HEK293T (cell line): ENCODE results near the gene C1QTNF7.

ENCODE experiments used
- ARNT ChIP-seq: fragments of 450-650 bp; IDR thresholded peaks from 2 replicates; pipeline ENCODE4 v1.6.1; 2017; ENCODE audit warnings: mild to moderate bottlenecking
- BHLHE40 ChIP-seq: fragments of 450-650 bp; IDR thresholded peaks from 2 replicates; pipeline ENCODE4 v1.6.1; 2016; ENCODE audit warnings: mild to moderate bottlenecking, moderate library complexity, borderline replicate concordance
- ELF4 ChIP-seq: fragments of 450-650 bp; IDR thresholded peaks from 2 replicates; pipeline ENCODE4 v1.6.1; 2017; ENCODE audit warnings: antibody characterized with exemption
- FOXK2 ChIP-seq: fragments of 450-650 bp; IDR thresholded peaks from 2 replicates; pipeline ENCODE4 v1.6.1; 2016; ENCODE audit warnings: mild to moderate bottlenecking
- FOXM1 ChIP-seq: fragments of 450-650 bp; IDR thresholded peaks from 2 replicates; pipeline ENCODE4 v1.6.1; 2017; ENCODE audit warnings: mild to moderate bottlenecking, borderline replicate concordance
- L3MBTL2 ChIP-seq: fragments of 450-650 bp; conservative IDR thresholded peaks from 2 replicates; pipeline ENCODE4 v1.6.1; 2016; ENCODE audit warnings: mild to moderate bottlenecking
- SP1 ChIP-seq: fragments of 450-650 bp; IDR thresholded peaks from 2 replicates; pipeline ENCODE4 v1.6.1; 2017
- SUZ12 ChIP-seq: fragments of 450-650 bp; IDR thresholded peaks from 2 replicates; pipeline ENCODE4 v1.6.1; 2016; ENCODE audit warnings: mild to moderate bottlenecking
- TARDBP ChIP-seq: fragments of 450-650 bp; IDR thresholded peaks from 2 replicates; pipeline ENCODE4 v1.6.1; 2016
- ZNF384 ChIP-seq: fragments of 450-650 bp; IDR thresholded peaks from 2 replicates; pipeline ENCODE4 v1.6.1; 2016
- TF ChIP-seq, protein P1 (sequence below): fragments of 450-650 bp; IDR thresholded peaks from 2 replicates; pipeline ENCODE4 v1.6.1; 2016

DNA sequence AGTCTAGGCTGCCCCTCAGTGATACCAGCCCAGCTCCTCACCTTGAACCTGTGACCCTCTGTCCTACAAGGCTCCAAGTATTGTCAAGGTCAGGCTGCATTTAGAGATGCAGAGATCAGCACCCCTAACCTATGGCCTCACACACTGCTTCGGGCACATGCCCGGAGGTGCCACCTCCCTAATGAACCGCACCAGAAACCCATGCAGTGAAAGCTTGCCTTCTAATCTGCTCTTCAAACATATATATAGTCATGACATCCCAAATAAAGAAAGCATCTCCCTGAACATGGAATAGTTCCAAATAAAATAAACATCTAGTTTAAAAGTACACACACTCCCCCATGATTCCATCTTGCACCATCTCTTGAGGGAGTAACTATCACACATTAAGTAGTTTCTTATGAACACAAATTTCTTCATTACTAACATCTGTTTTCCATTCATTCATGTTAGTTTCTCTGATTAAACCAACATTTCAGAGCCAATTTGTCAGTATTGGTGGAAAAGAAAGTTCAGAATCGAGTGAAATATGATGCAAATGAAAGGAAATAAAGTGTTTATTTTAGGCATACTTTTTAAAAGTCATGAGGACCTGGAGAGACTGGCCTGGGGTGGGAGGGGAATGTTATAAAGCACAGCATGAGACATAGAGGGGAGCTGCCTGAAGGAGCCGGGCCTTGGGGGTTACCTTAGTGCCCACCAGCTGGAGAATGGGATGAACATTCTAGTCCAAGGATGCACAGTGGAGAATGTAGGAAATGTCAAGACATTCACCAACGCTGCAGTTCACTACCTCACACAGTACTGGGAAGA lies 61.0 kb downstream of the C1QTNF7 start:
- TF ChIP-seq BHLHE40: no peak
- no peak for TF ChIP-seq L3MBTL2
- TF ChIP-seq, protein P1, sequence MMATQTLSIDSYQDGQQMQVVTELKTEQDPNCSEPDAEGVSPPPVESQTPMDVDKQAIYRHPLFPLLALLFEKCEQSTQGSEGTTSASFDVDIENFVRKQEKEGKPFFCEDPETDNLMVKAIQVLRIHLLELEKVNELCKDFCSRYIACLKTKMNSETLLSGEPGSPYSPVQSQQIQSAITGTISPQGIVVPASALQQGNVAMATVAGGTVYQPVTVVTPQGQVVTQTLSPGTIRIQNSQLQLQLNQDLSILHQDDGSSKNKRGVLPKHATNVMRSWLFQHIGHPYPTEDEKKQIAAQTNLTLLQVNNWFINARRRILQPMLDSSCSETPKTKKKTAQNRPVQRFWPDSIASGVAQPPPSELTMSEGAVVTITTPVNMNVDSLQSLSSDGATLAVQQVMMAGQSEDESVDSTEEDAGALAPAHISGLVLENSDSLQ: no peak
- TF ChIP-seq SUZ12: no peak
- no peak for TF ChIP-seq ZNF384
- TF ChIP-seq FOXM1: no peak
- TF ChIP-seq ARNT: no peak
- TF ChIP-seq FOXK2: no peak
- TF ChIP-seq TARDBP: no peak
- no peak for TF ChIP-seq SP1
- TF ChIP-seq ELF4: no peak
